ENCODE results near the gene RBM28. TPM values are rescaled to one million over a fixed set of nuclear protein-coding genes. Genes with fewer than 3 reads are reported as not detected.
A peak's percentile ranks its signal among the peaks of the same experiment; 100 is the strongest.

The RBM28 gene
- total and polyA plus RNA-seq, 2 donors from 2014 or later: 11.5 to 35.2 TPM

DNA sequence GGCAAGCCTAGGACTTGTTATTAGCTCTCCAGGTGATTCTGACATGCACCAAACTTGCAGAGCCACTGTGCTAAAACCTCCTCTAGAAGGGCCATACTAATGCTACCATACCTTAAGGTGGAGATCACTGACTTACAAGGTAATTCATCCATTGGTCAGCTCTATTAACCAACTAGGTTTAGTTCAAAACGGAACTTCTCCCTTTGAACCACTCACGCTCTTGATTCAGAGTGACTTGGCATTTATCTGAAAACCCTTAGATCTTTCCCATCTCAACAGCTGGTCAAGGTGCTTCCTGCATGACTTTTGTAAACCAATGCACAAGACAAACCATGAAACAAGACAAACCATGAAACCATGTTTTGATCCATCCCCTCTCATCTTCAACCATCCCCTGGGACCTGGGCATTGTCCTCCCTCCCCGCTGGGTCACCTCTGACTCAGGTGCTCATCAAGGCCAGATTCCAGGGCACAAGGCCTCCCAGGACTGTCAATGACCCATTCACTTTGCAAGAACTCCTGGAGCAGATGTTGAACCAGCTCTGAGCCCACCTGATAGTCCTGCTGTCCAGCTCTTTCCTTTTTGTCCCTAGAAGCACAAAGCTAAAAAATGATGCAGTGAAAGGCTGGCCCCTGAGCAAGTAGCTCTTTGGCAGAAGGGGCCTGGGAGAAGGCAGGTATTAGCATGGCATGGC lies 47.3 kb upstream of the RBM28 start:
- Histone ChIP-seq H3K4me3 (ENCODE audit: low read length in 3 of 3) (no peak overlapping the region), H3K27me3 (ENCODE audit: control insufficient read depth, insufficient read depth, low read length) (no peaks in the 10 kb centered on the region), H3K4me1 (ENCODE audit: control insufficient read depth in 2 of 3, insufficient read depth in 2 of 3, low read depth in 1 of 3, low read length in 3 of 3) (peaks cover 0 to 7% (median 0%) of the 10 kb centered on the region in 3 donors), H3K27ac (ENCODE audit: low read depth in 2 of 2, low read length in 2 of 2) (no peak overlapping the region), H3K9ac (ENCODE audit: low read length in 3 of 3) (no peak overlapping the region), H3K36me3 (ENCODE audit: control insufficient read depth in 2 of 3, insufficient read depth in 3 of 3, low read length in 3 of 3) (no peaks in the 10 kb centered on the region), H3K9me3 (ENCODE audit: control insufficient read depth in 2 of 3, insufficient read depth in 1 of 3, low read length in 3 of 3) (no peaks in the 10 kb centered on the region)
- no peak for DNase-seq
- TF ChIP-seq, protein P1, sequence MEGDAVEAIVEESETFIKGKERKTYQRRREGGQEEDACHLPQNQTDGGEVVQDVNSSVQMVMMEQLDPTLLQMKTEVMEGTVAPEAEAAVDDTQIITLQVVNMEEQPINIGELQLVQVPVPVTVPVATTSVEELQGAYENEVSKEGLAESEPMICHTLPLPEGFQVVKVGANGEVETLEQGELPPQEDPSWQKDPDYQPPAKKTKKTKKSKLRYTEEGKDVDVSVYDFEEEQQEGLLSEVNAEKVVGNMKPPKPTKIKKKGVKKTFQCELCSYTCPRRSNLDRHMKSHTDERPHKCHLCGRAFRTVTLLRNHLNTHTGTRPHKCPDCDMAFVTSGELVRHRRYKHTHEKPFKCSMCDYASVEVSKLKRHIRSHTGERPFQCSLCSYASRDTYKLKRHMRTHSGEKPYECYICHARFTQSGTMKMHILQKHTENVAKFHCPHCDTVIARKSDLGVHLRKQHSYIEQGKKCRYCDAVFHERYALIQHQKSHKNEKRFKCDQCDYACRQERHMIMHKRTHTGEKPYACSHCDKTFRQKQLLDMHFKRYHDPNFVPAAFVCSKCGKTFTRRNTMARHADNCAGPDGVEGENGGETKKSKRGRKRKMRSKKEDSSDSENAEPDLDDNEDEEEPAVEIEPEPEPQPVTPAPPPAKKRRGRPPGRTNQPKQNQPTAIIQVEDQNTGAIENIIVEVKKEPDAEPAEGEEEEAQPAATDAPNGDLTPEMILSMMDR (IDR thresholded peaks at IDR 0.05; ENCODE audit: borderline replicate concordance, extremely low read depth, insufficient read depth): no peak
- intact Hi-C loops (cut with DNase I): no loop called here
- no peak for FAIRE-seq

DNA sequence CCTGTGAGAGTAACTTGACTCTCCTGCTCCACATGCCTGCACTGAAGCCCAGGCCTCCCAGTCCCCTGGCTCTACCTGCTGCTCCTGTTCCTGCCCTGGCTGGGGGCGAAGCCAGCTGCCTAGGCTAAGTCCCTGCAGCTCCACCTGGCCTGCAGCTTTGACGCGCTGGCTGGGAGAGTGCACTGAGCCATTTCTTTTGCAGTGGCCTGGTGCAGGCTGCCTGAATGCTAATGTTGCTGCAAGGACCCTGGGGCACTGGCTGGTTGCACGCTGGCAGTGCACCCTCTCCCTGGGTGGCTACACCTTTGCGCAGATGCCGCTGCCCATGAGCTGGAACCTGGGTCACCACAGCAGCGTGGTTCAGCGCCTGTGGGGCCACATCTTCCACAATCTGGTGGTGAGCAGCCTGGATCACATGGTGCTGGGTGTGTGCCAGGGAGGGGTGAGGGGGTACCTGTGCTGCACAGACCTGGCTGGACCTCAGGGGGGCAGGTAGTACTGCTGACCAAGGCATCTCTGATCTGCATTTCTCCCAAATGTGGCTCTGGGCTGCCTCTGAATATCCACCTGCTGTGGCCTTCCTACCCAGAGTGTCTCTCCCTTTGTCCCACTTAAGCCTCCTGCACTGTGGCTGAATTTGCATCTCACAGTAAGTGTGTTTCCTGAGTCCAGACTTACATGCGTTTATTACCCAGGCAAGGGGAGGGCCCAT lies 46.1 kb upstream of the RBM28 start:
- TF ChIP-seq, protein P1 (IDR thresholded peaks at IDR 0.05; ENCODE audit: borderline replicate concordance, extremely low read depth, insufficient read depth): no peak
- Histone ChIP-seq H3K4me3 (ENCODE audit: low read length in 3 of 3) (no peak overlapping the region), H3K9me3 (ENCODE audit: control insufficient read depth in 2 of 3, insufficient read depth in 1 of 3, low read length in 3 of 3) (no peaks in the 10 kb centered on the region), H3K36me3 (ENCODE audit: control insufficient read depth in 2 of 3, insufficient read depth in 3 of 3, low read length in 3 of 3) (no peaks in the 10 kb centered on the region), H3K9ac (ENCODE audit: low read length in 3 of 3) (no peak overlapping the region), H3K27ac (ENCODE audit: low read depth in 2 of 2, low read length in 2 of 2) (no peak overlapping the region), H3K4me1 (ENCODE audit: control insufficient read depth in 2 of 3, insufficient read depth in 2 of 3, low read depth in 1 of 3, low read length in 3 of 3) (peaks cover 0 to 7% (median 0%) of the 10 kb centered on the region in 3 donors), H3K27me3 (ENCODE audit: control insufficient read depth, insufficient read depth, low read length) (no peaks in the 10 kb centered on the region)
- FAIRE-seq (no peak), DNase-seq (peak; percentile 63 to 76 (median 73))
- intact Hi-C loops (cut with DNase I): no loop called here

DNA sequence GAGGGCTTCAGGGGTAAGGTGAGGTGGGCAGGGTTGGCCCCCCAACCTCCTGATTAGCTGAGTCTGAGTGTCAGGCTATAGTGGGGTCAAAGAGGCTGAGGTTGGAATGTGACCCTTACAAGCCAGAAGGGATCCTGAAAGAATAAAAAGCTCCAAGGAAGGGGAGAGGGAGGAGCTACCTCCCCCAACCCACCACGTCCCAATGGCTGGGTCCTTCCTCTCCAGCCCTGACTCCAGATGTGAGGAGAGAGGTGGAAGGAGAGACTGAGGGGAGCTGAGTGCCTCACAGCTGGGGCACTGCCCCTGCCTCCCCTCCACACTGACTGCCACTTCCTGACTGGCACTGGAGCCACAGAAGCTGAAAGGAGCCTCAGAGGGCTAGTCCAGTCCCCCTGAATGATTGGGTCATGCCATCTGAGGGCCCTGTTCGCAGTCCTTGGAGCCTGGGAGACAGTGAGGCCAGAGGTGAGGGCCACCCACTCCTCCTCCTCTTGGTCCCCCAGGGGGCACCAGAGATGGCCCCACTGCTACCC lies 45.4 kb upstream of the RBM28 start:
- FAIRE-seq: no peak

More for the DNA sequence above, 45.4 kb upstream of the RBM28 start:
- Histone ChIP-seq H3K36me3 (ENCODE audit: control insufficient read depth in 2 of 3, insufficient read depth in 3 of 3, low read length in 3 of 3) (no peaks in the 10 kb centered on the region), H3K4me1 (ENCODE audit: control insufficient read depth in 2 of 3, insufficient read depth in 2 of 3, low read depth in 1 of 3, low read length in 3 of 3) (peaks cover 0 to 7% (median 0%) of the 10 kb centered on the region in 3 donors), H3K27ac (ENCODE audit: low read depth in 2 of 2, low read length in 2 of 2) (no peak overlapping the region), H3K4me3 (ENCODE audit: low read length in 3 of 3) (no peak overlapping the region), H3K9me3 (ENCODE audit: control insufficient read depth in 2 of 3, insufficient read depth in 1 of 3, low read length in 3 of 3) (no peaks in the 10 kb centered on the region), H3K27me3 (ENCODE audit: control insufficient read depth, insufficient read depth, low read length) (no peaks in the 10 kb centered on the region), H3K9ac (ENCODE audit: low read length in 3 of 3) (no peak overlapping the region)
- DNase-seq: no peak
- intact Hi-C loops (cut with DNase I): no loop called here
- TF ChIP-seq, protein P1 (IDR thresholded peaks at IDR 0.05; ENCODE audit: borderline replicate concordance, extremely low read depth, insufficient read depth): no peak

Data from kidney (tissue), 14 donors.